HG03342 (cell line): ENCODE measurements around the gene MGA.

Source experiments
- ATAC-seq: cut with Tn5 transposase; IDR thresholded peaks from one replicate; pipeline ENCODE4 v1.9.1; 2021; ENCODE audit warnings: mild to moderate bottlenecking, moderate library complexity; ENCODE audit not compliant: unreplicated experiment

MGA gene

DNA sequence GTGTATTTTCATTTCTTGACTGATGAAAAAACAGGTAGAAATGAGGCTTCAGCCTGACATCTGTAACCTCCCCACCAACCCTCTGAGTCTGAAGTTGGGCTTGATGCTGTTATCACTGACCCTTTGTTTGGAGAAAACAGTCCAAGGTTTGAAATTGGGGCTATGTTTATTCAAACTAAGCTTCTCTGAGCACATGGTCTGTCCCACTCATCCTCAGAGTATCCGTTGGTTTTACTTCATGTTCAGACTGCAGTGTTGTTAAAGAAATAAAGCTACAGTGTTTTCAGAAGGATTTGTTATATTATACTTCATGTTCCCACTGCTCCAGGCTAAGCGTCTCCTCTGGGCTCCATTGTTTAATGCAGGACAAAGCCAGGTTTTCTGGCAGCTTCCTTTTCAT is 120.1 kb downstream of the MGA start:
- no peak for ATAC-seq

DNA sequence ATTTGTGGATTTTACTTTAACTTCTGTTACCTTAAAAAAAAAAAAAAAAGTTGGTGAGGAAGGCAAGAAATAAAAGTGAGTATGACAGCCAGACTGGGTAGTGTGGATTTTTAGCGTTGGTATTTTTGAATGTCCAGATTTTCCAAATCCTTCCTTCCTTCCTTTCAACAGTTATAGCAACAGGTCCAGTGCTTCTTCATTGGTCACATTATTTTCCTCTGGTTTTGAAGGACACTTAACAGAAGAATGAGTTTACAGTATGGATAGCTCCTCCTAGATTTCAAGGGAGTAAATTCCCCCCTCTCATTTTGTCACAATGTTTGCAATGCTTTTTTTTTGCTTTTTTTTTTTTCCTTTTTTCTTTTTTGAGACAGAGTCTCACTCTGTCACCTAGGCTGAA is 120.5 kb downstream of the MGA start:
- no peak for ATAC-seq

- no peak for ATAC-seq
These were observed 122.4 kb downstream of the MGA start for GRCh38 chr15:41782371-41783282.

GRCh38 chr15:41783296-41783695 is 123.1 kb downstream of the MGA start:
- no peak for ATAC-seq

DNA sequence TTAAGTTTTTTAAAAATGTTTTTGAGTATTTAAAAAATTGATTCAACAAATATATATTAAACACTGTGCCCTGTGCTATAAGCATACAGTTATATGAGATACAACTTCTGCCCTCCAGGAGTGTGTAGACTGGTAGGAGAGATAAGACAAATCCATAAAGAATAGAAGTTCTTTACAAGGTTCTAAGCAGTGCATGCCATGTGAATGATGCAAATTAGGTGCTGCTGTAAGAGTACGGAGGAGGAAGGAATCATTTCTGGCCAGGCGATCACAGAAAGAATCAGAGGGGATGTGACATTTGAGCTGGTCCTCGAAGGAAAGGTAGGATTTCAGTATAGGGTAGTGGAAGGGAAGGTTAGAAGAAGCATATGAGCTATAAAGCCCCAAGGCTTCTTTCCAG is 128.1 kb downstream of the MGA start:
- no peak for ATAC-seq

- no peak for ATAC-seq
These were observed 129.0 kb downstream of the MGA start for GRCh38 chr15:41789236-41789635.

GRCh38 chr15:41789662-41790061 is 129.5 kb downstream of the MGA start:
- no peak for ATAC-seq

GRCh38 chr15:41790169-41790568 is 130.0 kb downstream of the MGA start:
- no peak for ATAC-seq

DNA sequence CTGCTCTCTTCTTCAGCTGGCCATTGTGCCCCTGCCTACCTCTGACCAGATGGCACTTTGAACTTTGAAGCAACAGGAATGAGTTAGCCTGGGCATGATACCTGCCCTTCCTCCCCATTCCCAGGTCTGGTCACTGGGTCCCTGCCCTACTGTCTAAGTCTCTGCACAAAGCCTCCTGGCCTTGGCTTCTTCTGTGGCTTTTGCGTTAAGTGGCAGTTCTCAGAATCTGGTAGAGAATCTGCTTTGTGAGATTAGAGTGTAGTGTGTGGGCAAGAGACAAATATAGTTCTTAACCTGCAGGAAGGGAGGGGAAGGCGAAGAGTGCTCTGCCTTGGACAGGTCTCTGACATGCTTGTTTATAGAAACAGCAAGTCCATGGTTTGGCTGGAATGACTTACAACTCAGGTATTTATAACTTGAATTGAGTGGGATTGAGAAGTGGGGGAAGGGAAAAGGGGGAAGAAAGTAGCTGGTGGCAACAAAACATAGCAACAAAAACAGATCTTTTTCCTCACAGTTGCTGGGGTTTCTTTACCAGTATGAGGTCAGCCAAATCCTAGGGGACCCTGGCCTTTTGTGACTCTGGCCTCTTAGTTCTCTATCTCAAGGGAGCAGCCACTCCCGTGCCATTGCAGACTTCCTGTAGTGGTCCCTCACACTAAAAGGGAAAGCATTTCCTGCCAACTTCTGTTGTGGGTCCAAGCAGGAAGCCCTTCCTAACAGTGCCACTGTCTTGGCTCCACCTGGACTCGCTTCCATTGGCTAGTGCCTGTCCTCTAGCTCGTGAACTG is 130.7 kb downstream of the MGA start:
- no peak for ATAC-seq

- ATAC-seq = no peak
These were observed 131.3 kb downstream of the MGA start for GRCh38 chr15:41791547-41791937.

- ATAC-seq = no peak
These were observed 131.9 kb downstream of the MGA start for GRCh38 chr15:41792000-41792637.

GRCh38 chr15:41794081-41794480 is 133.9 kb downstream of the MGA start:
- no peak for ATAC-seq

- ATAC-seq = no peak
These were observed 136.0 kb downstream of the MGA start for GRCh38 chr15:41795996-41796856.

DNA sequence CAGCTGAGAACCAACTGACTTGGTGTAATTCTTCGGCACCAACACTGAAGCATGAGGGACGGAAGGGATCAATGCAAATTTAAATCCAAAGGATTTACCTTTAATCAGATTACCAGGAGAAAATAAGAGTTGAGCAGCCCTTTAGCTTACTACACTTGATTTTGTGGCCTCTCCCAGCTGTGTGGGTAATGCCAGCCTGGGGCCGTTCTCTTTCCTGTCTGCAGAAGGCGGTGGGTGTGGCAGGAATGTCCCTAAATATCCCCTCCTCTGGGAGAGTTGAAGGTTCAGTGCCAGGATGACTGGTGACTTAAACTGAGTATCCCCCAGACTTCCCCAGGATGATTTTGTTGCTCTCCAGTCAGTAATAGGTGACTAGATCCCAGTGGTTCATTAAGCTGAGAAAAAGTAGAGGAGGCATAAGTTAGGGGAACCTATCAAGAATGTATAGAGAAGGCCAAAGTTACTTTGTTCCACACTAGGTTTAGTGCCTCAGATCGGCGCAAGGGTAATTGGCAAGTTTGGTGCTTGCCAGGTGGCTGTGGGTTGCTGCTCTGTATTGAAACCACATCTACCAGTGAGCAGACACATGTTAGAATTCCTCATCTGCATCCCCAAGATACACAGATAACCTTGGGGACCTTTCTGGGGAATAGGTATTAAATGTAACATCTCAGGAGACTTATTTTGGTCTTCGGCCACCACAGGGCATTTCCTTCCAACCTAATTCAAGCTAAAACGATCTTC is 137.2 kb downstream of the MGA start:
- ATAC-seq = no peak

DNA sequence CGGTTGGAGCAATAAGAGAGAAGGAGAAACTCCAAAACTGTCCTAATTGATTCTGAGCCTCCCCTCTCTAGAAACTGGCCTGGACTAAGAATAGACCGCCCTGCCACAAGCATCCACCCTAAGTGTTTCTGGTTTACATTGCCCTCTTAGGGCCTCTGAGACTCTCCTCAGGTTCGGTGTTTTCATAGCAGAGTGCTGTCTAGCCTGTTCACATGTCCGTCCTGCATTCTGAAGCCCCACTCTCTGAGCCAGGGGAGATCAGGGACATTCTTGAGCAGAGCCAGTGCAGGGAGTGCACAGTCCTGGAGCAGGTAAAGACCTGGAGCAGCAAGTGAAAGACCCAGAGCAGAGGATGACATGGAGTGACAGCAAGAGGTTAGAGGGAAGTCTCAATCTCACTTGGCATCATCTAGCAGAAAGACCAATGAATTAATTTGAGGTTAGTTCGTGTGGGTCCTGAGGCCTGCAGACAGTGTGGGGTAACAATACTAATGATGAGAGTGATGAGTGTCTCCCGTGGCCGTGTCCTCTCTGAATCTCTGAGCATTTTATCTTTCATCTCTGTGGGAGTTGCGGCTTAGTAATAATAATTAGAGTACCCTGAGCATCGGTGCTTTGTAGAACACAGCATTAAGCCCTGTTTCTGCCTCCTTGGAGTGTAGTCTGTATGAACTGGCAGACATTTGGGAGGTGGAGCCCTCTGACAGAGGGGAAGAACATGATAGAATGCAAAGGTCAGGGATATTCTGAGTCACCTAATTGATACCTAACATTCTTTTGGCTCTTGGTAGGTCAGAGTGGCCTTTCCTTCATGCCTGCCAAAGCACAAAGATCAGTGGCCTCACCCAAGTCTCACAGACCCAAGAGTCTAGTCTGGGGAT is 138.6 kb downstream of the MGA start:
- no peak for ATAC-seq

DNA sequence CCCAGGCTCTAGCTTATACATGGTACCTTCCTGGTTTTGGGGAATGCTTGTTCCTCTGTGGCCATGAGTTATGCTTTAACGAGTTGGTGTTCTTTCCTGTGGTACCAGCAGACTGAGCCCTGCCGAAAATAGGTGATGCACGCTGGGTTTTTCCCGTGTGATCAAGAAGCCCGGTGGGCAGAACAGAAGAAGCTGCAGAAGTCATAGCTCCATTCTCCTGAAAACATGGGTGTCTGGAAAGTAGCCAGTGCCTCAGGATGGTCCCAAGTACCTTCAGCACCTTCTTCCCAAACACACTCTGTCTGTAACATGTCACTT is 139.2 kb downstream of the MGA start:
- ATAC-seq = no peak

DNA sequence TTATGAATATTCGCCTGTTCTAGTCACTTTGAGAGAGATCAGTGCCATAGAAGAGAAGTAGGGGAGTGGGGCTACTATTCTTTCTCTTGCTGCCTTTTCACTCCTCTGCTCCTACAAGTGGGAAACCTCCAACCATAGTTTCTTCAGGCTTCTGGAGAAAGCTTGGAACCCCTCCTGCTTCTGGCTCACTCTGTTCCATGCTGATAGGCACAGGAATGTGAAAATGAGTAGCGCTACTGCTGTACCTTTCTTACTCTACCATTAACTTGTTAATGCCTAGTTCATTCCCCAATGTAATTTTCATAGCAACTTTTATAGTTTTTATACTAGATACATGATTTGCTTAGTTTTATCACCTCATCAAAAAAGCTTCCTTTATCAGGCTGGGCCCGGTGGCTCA is 141.0 kb downstream of the MGA start:
- no peak for ATAC-seq

GRCh38 chr15:41801850-41802455 is 141.7 kb downstream of the MGA start:
- no peak for ATAC-seq

- ATAC-seq = no peak
These were observed 144.2 kb downstream of the MGA start for GRCh38 chr15:41804361-41804760.
